Measurements from ENCODE around the gene DPYSL5. TPM values are rescaled to one million over a fixed set of nuclear protein-coding genes. Genes with fewer than 3 reads are reported as not detected.

Gene DPYSL5
- polyA plus RNA-seq, 2 of the 4 experiments (the other 2 are of a cell fraction) = 2.5 to 8.2 TPM

- POLR2A ChIA-PET = no interaction called here
- no peaks in the 10 kb centered on the region for H3K9me3 ChIP-seq
- ATAC-seq (peak in 1 of 2 experiments; percentile 1; a peak in 2 of 6 replicates), FAIRE-seq (no peak), DNase-seq (ENCODE audit: low read depth in 1 of 2, low spot score in 1 of 2) (no peak)
- H3K4me1 ChIP-seq = peaks cover 12% of the 10 kb centered on the region; the same call in 2 of the 3 replicates
- 37% methylated on average over 52 of the region's 75 CpGs for WGBS (ENCODE audit: missing lambda C conversion rate)
- H3K4me3 ChIP-seq = peak overlapping the region; percentile 91
- H3K4me2 ChIP-seq = peak overlapping the region; percentile 98
- H3K27ac ChIP-seq = peak overlapping the region in 1 of 2 experiments; percentile 82; a peak in 4 of 6 replicates
- CTCF ChIA-PET = interaction anchor here (0.6 to 25.2 kb wide), 9 partner anchors 11 to 1597 kb away, joined by 3 to 669 read pairs (median 41); no protein-coding TSS in a partner anchor
- TF ChIP-seq SREBF2 (IDR thresholded peaks at IDR 0.05) = no peak
- TF ChIP-seq JUNB (IDR thresholded peaks at IDR 0.05) = no peak
- no peak for TF ChIP-seq FOSL2 (IDR thresholded peaks at IDR 0.05)
- TF ChIP-seq FOSL2 (CRISPR knock-in tag; IDR thresholded peaks at IDR 0.05) = no peak
- no peak for TF ChIP-seq GATA3 (IDR thresholded peaks at IDR 0.05; ENCODE audit: borderline replicate concordance)
- TF ChIP-seq HES2 (IDR thresholded peaks at IDR 0.05) = no peak
- TF ChIP-seq MYC (IDR thresholded peaks at IDR 0.05; ENCODE audit: borderline replicate concordance, low read length) = no peak
- no peak for TF ChIP-seq CHD4 (IDR thresholded peaks at IDR 0.05; ENCODE audit: borderline replicate concordance)
- no peak for TF ChIP-seq HEYL (CRISPR knock-in tag; IDR thresholded peaks at IDR 0.05)
Measured at GRCh38 chr2:26849056-26849999, 1.4 kb downstream of the DPYSL5 start.

GRCh38 chr2:26850000-26850431 is 2.1 kb downstream of the DPYSL5 start:
- no peaks in the 10 kb centered on the region for H3K9me3 ChIP-seq
- H3K4me2 ChIP-seq = no peak overlapping the region
- H3K27ac ChIP-seq = no peak overlapping the region
- H3K4me3 ChIP-seq = no peak overlapping the region
- ChIA-PET POLR2A (no interaction called here), CTCF (interaction anchor here (0.7 to 25.2 kb wide), 7 partner anchors 9 to 429 kb away, joined by 3 to 669 read pairs (median 20); no protein-coding TSS in a partner anchor)
- H3K4me1 ChIP-seq = peaks cover 12% of the 10 kb centered on the region; the same call in 2 of the 3 replicates
- ATAC-seq (no peak), DNase-seq (ENCODE audit: low read depth in 1 of 2, low spot score in 1 of 2) (no peak), FAIRE-seq (no peak)
- WGBS (ENCODE audit: missing lambda C conversion rate) = 92% methylated on average over 24 of the region's 25 CpGs
- TF ChIP-seq RFX5 (IDR thresholded peaks at IDR 0.05) = no peak

GRCh38 chr2:26850505-26850904 is 2.6 kb downstream of the DPYSL5 start:
- CTCF ChIA-PET = interaction anchor here (0.7 to 25.2 kb wide), 6 partner anchors 9 to 175 kb away, joined by 3 to 669 read pairs (median 14); no protein-coding TSS in a partner anchor
- no peak for ATAC-seq
- TF ChIP-seq FOSB (CRISPR knock-in tag; IDR thresholded peaks at IDR 0.05) (no peak), RAD21 (conservative IDR thresholded peaks at IDR 0.05 in 1 of 2, IDR thresholded peaks at IDR 0.05 in 1 of 2) (0 out of 5 replicates have a peak, but pooled peaks of 1 of the 2 experiments have one; percentile 6)
- WGBS (ENCODE audit: missing lambda C conversion rate) = 90% methylated on average over 1 of the region's 1 CpG
- Histone ChIP-seq H3K9me3 (no peaks in the 10 kb centered on the region), H3K27ac (no peak overlapping the region), H3K4me2 (no peak overlapping the region), H3K4me3 (no peak overlapping the region), H3K4me1 (peaks cover 12% of the 10 kb centered on the region; the same call in 2 of the 3 replicates)
- DNase-seq (ENCODE audit: low read depth in 1 of 2, low spot score in 1 of 2) = peak in 1 of 2 experiments; percentile 23
- POLR2A ChIA-PET = no interaction called here
- FAIRE-seq = no peak

GRCh38 chr2:26852405-26853306 is 4.7 kb downstream of the DPYSL5 start:
- Histone ChIP-seq H3K9me3 (no peaks in the 10 kb centered on the region), H3K4me3 (no peak overlapping the region), H3K4me1 (0 out of 3 replicates have a peak, but pooled peaks cover 3% of the 10 kb centered on the region), H3K27ac (no peak overlapping the region), H3K4me2 (no peak overlapping the region)
- ChIA-PET CTCF (interaction anchor here (1.1 to 25.2 kb wide), 6 partner anchors 11 to 164 kb away, joined by 3 to 669 read pairs (median 10); no protein-coding TSS in a partner anchor), POLR2A (no interaction called here)
- no peak for FAIRE-seq
- no peak for TF ChIP-seq GATA3 (IDR thresholded peaks at IDR 0.05; ENCODE audit: borderline replicate concordance)
- WGBS (ENCODE audit: missing lambda C conversion rate) = 65% methylated on average over 7 of the region's 7 CpGs
- no peak for ATAC-seq
- no peak for DNase-seq (ENCODE audit: low read depth in 1 of 2, low spot score in 1 of 2)

All from A549 (cell line).